GM13976 (cell line): ENCODE data around the gene C2CD4D.

Experiments
- DNase-seq: peaks from one replicate; pipeline ENCODE4 v3.0.0; 2012; ENCODE audit warnings: low spot score
- CTCF ChIP-seq: IDR thresholded peaks from 2 replicates; pipeline ENCODE4 v1.5.1; 2012; ENCODE audit warnings: borderline replicate concordance, mild to moderate bottlenecking; ENCODE audit not compliant: insufficient read depth; ENCODE audit errors: extremely low read depth, missing control alignments, control extremely low read depth
- in situ Hi-C: fragments of 300-500 bp; cut with MboI; formaldehyde crosslinking; loops from one replicate; pipeline ENCODE4 v1.12.0; 2022; ENCODE audit warnings: low sequenced_read_pairs, mixed read lengths, inconsistent platforms; ENCODE audit not compliant: unreplicated experiment

Gene C2CD4D

GRCh38 chr1:151790071-151790939 is 49.3 kb downstream of the C2CD4D start, which contains the start of gene TDRKH:
TSS of gene TDRKH (minus strand) at chr1:151790500. CDS start at chr1:151783022, 7,478 bp downstream.
- peak; percentile 99 for DNase-seq
- peak; percentile 47 for TF ChIP-seq CTCF
- in situ Hi-C loops = no loop called here
